Panc1 (cell line): ENCODE results near the gene GNAT1.

ENCODE experiments used
- REST ChIP-seq, 2 experiments: IDR thresholded peaks; 2 replicates each; pipeline ENCODE4 v1.6.1; 2011 to 2012; ENCODE audit warnings: low read depth in 2 of 2, control low read depth in 1 of 2, low read length in 1 of 2, mild to moderate bottlenecking in 1 of 2, moderate library complexity in 1 of 2; ENCODE audit not compliant: insufficient read depth in 1 of 2
- SIN3A ChIP-seq: IDR thresholded peaks from 2 replicates; pipeline ENCODE4 v1.6.1; 2012; ENCODE audit warnings: low read depth, mild to moderate bottlenecking, low read length, moderate library complexity, borderline replicate concordance; ENCODE audit not compliant: insufficient read depth

- TF ChIP-seq REST (IDR thresholded peaks at IDR 0.05; ENCODE audit: insufficient read depth in 1 of 2, low read depth in 2 of 2, low read length in 1 of 2) (no peak), SIN3A (no peak)
Measured at GRCh38 chr3:50166620-50167019, 24.8 kb upstream of the GNAT1 start.
